Measurements from ENCODE around the gene GAPVD1.

DNA sequence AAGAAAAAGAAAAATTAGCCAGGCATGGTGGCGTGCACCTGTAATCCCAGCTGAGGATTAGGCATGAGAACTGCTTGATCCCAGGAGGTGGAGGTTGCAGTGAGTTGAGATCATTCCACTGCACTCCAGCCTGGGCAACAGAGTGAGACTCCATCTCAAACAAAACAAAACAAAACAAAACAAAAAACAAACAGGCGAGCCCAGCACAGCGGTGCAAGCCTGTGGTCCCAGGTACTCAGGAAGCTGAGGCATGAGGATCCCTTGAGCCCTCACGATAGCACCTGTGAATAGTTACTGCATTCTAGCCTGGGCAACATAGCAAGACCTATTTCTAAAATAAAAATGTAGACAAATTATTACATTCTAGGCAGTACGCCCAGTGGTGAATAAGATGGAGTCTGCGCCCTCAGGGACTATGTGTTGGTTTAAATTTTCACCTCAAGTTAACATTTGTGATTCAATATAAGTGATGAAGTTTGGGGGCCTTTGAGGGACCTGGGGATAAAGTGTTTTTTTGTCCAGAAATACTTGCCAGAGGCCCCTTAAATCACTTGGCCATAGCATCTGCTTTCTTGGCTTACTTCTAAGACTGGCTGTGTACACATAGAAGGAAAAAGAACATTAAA, 3.4 kb upstream of the GAPVD1 start:
- TF ChIP-seq, protein P1, sequence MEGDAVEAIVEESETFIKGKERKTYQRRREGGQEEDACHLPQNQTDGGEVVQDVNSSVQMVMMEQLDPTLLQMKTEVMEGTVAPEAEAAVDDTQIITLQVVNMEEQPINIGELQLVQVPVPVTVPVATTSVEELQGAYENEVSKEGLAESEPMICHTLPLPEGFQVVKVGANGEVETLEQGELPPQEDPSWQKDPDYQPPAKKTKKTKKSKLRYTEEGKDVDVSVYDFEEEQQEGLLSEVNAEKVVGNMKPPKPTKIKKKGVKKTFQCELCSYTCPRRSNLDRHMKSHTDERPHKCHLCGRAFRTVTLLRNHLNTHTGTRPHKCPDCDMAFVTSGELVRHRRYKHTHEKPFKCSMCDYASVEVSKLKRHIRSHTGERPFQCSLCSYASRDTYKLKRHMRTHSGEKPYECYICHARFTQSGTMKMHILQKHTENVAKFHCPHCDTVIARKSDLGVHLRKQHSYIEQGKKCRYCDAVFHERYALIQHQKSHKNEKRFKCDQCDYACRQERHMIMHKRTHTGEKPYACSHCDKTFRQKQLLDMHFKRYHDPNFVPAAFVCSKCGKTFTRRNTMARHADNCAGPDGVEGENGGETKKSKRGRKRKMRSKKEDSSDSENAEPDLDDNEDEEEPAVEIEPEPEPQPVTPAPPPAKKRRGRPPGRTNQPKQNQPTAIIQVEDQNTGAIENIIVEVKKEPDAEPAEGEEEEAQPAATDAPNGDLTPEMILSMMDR (IDR thresholded peaks at IDR 0.05) = no peak
- no peak for TF ChIP-seq POLR2A (IDR thresholded peaks at IDR 0.05)

All from ovary (tissue), 3 donors.